OCI-LY1 (cell line): ENCODE data around the gene MAP4K3.

ENCODE experiments used
- CTCF ChIP-seq: fragments of 200-600 bp; sonication (generic), shearing (Covaris generic); IDR thresholded peaks from 2 replicates; pipeline ENCODE4 v1.5.1; 2017; ENCODE audit warnings: mild to moderate bottlenecking, antibody characterized with exemption, low read length, moderate library complexity, mixed read lengths
- EZH2 ChIP-seq: fragments of 200-600 bp; sonication (generic), shearing (Covaris generic); IDR thresholded peaks from 2 replicates; pipeline ENCODE4 v1.8.0; 2017; ENCODE audit warnings: borderline replicate concordance, mixed run types, mild to moderate bottlenecking, antibody characterized with exemption, low read length, moderate library complexity, mixed read lengths

DNA sequence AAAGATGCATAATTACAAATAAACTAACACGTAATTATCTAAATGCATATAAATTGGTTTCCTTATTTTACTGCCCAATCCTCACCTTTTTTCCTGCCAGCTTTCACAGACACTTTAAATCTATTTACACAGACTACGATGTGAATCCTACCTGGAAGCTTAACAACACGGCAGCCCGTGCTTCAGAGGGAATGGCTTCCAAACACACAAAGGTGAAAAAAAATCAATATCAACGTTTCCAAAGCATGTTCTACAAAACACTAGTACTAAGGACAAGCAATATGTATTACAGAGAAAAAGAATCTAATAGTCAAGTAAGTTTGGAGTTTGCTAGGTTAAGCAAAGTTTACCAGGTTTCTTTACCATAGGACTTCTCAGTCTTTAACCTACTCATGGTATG, 4.4 kb downstream of the MAP4K3 start:
- TF ChIP-seq EZH2 (no peak), CTCF (no peak)
